MM.1S (cell line): ENCODE data around the gene DUXA.

ENCODE experiments used
- DNase-seq: peaks from one replicate; pipeline ENCODE4 v3.0.0-alpha.2; 2015
- H2AFZ ChIP-seq: fragments of 300-600 bp; sonication (generic); 2 replicates; pipeline ENCODE4 v1.6.0; 2016; ENCODE audit warnings: antibody characterized with exemption, low read length
- H3F3A ChIP-seq: fragments of 300-600 bp; sonication (generic); 2 replicates; pipeline ENCODE4 v1.6.1; 2016; ENCODE audit warnings: mild to moderate bottlenecking, antibody characterized with exemption, low read length, moderate library complexity, mixed read lengths; ENCODE audit not compliant: insufficient read depth
- H3K27ac ChIP-seq: fragments of 300-600 bp; sonication (generic); 2 replicates; pipeline ENCODE4 v1.5.1; 2016; ENCODE audit warnings: mild to moderate bottlenecking, low read length
- H3K27me3 ChIP-seq: fragments of 300-600 bp; sonication (generic); replicated peaks from 2 replicates; pipeline ENCODE4 v1.6.0; 2016; ENCODE audit warnings: low read length; ENCODE audit not compliant: insufficient read depth
- H3K36me3 ChIP-seq: fragments of 300-600 bp; sonication (generic); replicated peaks from 2 replicates; pipeline ENCODE4 v1.6.1; 2016; ENCODE audit warnings: mild to moderate bottlenecking, low read length, mixed read lengths; ENCODE audit not compliant: insufficient read depth
- H3K4me1 ChIP-seq: fragments of 300-600 bp; sonication (generic); 2 replicates; pipeline ENCODE4 v1.6.1; 2016; ENCODE audit warnings: low read length, mixed read lengths
- H3K4me2 ChIP-seq: fragments of 300-600 bp; sonication (generic); 2 replicates; pipeline ENCODE4 v1.6.0; 2016; ENCODE audit warnings: low read depth, low read length
- H3K4me3 ChIP-seq: fragments of 300-600 bp; sonication (generic); 2 replicates; pipeline ENCODE4 v1.5.1; 2016; ENCODE audit warnings: low read length, mixed read lengths
- H3K79me2 ChIP-seq: fragments of 300-600 bp; sonication (generic); 2 replicates; pipeline ENCODE4 v1.6.1; 2016; ENCODE audit warnings: mixed run types, low read length, mixed read lengths
- H3K9ac ChIP-seq: fragments of 300-600 bp; sonication (generic); 2 replicates; pipeline ENCODE4 v1.6.1; 2016; ENCODE audit warnings: low read length, mixed read lengths
- H3K9me2 ChIP-seq: fragments of 300-600 bp; sonication (generic); replicated peaks from 2 replicates; pipeline ENCODE4 v1.6.1; 2016; ENCODE audit warnings: mild to moderate bottlenecking, low read length, mixed read lengths; ENCODE audit not compliant: insufficient read depth
- H3K9me3 ChIP-seq: fragments of 300-600 bp; sonication (generic); replicated peaks from 2 replicates; pipeline ENCODE4 v1.6.1; 2016; ENCODE audit warnings: mild to moderate bottlenecking, low read length, mixed read lengths; ENCODE audit not compliant: insufficient read depth
- H4K20me1 ChIP-seq: fragments of 300-600 bp; sonication (generic); 2 replicates; pipeline ENCODE4 v1.6.1; 2016; ENCODE audit warnings: mild to moderate bottlenecking, low read length, moderate library complexity, mixed read lengths; ENCODE audit not compliant: insufficient read depth
- CTCF ChIP-seq: fragments of 300-600 bp; sonication (generic); IDR thresholded peaks from 2 replicates; pipeline ENCODE4 v1.5.1; 2016; ENCODE audit warnings: antibody characterized with exemption, low read length, mixed read lengths
- EZH2 ChIP-seq: fragments of 300-600 bp; sonication (generic); optimal IDR thresholded peaks from 2 replicates; pipeline ENCODE3; 2017; ENCODE audit warnings: low read depth, mild to moderate bottlenecking, antibody characterized with exemption, low read length, mixed read lengths
- EZH2phosphoT487 ChIP-seq: fragments of 300-600 bp; sonication (generic); IDR thresholded peaks from 2 replicates; pipeline ENCODE4 v1.6.1; 2018; ENCODE audit warnings: antibody characterized with exemption, low read length

The DUXA gene

GRCh38 chr19:57167385-57167784 is at the start of gene DUXA:
Gene DUXA (minus strand): TSS chr19:57167485. CDS start chr19:57167443, 42 bp downstream.
- TF ChIP-seq EZH2 = no peak
- TF ChIP-seq CTCF = no peak
- TF ChIP-seq EZH2phosphoT487 = no peak
- no peaks in the 10 kb centered on the region for H3K79me2 ChIP-seq
- no peaks in the 10 kb centered on the region for H3K9me2 ChIP-seq
- no peaks in the 10 kb centered on the region for H3K9me3 ChIP-seq
- no peak within 1 kb of the TSS for H3K9ac ChIP-seq
- H3F3A ChIP-seq = no peaks in the 10 kb centered on the region
- no peaks in the 10 kb centered on the region for H3K36me3 ChIP-seq
- no peak for DNase-seq
- no peak within 1 kb of the TSS for H3K27ac ChIP-seq
- H3K27me3 ChIP-seq = no peaks in the 10 kb centered on the region
- no peaks in the 10 kb centered on the region for H4K20me1 ChIP-seq
- no peak within 1 kb of the TSS for H2AFZ ChIP-seq
- H3K4me1 ChIP-seq = no peaks in the 10 kb centered on the region
- H3K4me3 ChIP-seq = no peak within 1 kb of the TSS
- no peak within 1 kb of the TSS for H3K4me2 ChIP-seq

DNA sequence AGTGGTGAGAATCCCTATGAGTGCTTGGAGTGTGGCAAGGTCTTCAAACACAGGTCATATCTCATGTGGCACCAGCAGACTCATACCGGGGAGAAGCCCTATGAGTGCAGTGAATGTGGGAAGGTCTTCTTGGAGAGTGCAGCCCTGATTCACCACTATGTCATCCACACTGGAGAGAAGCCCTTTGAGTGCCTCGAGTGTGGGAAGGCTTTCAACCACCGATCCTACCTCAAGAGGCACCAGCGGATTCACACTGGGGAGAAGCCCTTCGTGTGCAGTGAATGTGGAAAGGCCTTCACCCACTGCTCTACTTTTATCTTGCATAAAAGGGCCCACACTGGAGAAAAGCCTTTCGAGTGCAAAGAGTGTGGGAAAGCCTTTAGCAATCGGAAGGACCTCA is 44.8 kb upstream of the DUXA start:
- Histone ChIP-seq H3K36me3 (no peaks in the 10 kb centered on the region), H3K9me2 (no peaks in the 10 kb centered on the region), H3K4me1 (no peaks in the 10 kb centered on the region), H3K27me3 (no peaks in the 10 kb centered on the region), H4K20me1 (no peaks in the 10 kb centered on the region), H3K9me3 (no peaks in the 10 kb centered on the region), H3K4me3 (no peak overlapping the region), H3K4me2 (no peak overlapping the region), H3K9ac (no peak overlapping the region), H3K79me2 (no peaks in the 10 kb centered on the region), H3K27ac (no peak overlapping the region), H3F3A (no peaks in the 10 kb centered on the region), H2AFZ (no peak overlapping the region)
- no peak for TF ChIP-seq EZH2
- TF ChIP-seq CTCF = no peak
- TF ChIP-seq EZH2phosphoT487 = no peak
- no peak for DNase-seq

GRCh38 chr19:57210381-57210780 is 43.1 kb upstream of the DUXA start:
- no peaks in the 10 kb centered on the region for H3K36me3 ChIP-seq
- H3K9ac ChIP-seq = no peak overlapping the region
- no peaks in the 10 kb centered on the region for H3K27me3 ChIP-seq
- TF ChIP-seq CTCF (no peak), EZH2 (no peak), EZH2phosphoT487 (no peak)
- H2AFZ ChIP-seq = no peak overlapping the region
- no peaks in the 10 kb centered on the region for H3K4me1 ChIP-seq
- no peaks in the 10 kb centered on the region for H3K9me3 ChIP-seq
- DNase-seq = no peak
- H4K20me1 ChIP-seq = no peaks in the 10 kb centered on the region
- H3K4me3 ChIP-seq = no peak overlapping the region
- H3K4me2 ChIP-seq = no peak overlapping the region
- no peak overlapping the region for H3K27ac ChIP-seq
- no peaks in the 10 kb centered on the region for H3K79me2 ChIP-seq
- H3F3A ChIP-seq = no peaks in the 10 kb centered on the region
- H3K9me2 ChIP-seq = no peaks in the 10 kb centered on the region
